HG02623 (cell line): ENCODE results near the gene CCDC28B.

Source experiments
- ATAC-seq: cut with Tn5 transposase; IDR thresholded peaks from one replicate; pipeline ENCODE4 v1.9.1; 2021; ENCODE audit warnings: moderate library complexity; ENCODE audit not compliant: unreplicated experiment

The CCDC28B gene

GRCh38 chr1:32192220-32192948, 8.0 kb upstream of the CCDC28B start:
- ATAC-seq = no peak

DNA sequence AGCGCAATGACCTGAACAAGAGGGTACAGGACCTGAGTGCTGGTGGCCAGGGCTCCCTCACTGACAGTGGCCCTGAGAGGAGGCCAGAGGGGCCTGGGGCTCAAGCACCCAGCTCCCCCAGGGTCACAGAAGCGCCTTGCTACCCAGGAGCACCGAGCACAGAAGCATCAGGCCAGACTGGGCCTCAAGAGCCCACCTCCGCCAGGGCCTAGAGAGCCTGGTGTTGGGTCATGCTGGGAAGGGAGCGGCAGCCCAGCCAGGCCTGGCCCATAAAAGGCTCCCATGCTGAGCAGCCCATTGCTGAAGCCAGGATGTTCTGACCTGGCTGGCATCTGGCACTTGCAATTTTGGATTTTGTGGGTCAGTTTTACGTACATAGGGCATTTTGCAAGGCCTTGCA, 5.4 kb upstream of the CCDC28B start:
- ATAC-seq = no peak

GRCh38 chr1:32195531-32195930, 4.9 kb upstream of the CCDC28B start:
- ATAC-seq = no peak

DNA sequence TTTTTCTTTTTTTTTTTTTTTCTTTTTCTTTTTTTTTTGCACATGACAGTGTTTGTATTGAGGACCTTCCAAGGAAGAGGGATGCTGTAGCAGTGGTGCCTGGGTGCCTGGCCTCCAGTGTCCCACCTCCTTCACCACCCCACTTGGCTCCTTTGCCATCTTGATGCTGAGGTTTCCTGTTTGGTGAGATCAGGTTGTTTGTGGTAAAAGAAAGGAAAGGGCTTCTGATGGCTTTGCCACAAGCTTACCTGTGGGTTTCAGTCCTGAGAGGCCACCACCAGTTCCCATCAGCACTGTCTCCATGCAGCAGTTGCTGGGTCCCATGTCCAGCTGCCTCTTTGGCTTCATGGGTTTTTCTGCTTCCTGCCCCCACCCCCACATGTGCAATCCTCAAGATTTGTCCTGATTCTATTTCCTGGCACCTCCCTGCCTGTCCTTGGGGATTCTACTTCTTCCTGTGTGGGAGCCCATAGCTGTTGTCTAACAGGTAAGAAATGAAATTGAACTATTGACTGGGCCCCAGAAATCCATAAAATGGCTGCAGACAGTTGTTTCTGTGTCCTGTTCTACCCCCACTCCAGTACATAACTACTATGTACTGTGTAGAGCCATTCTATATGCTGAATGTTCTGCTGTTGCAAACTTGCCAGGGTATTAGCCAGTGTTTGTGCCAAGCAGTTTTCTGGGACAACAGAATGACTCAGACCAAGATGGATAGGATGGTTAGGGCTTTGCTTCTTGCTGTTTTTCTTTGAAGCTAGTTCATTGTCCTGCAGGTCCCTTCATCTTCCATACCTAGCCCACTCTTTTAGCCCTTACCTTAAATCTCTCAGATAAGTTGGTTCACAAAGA, 4.2 kb upstream of the CCDC28B start:
- no peak for ATAC-seq

DNA sequence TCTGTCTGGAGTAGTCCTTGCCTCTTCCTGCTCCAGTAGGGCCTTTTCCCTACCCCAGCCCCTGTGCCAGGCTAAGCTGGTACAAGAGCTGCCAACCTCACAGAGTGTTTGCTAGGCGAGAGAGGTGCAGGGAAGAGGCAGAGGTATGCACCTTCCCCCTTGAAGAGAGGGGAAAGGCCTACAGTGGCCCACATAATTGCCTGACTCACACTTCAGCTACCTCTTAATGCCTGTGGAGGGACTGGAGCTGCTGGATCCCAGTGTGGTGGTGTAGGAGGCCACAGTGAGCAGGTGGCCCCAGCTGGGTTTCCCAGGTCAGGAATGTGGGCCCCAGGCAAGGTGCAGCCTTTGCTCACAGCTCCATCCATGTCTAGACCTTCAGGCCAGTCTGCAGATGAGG, 3.3 kb upstream of the CCDC28B start:
- no peak for ATAC-seq

DNA sequence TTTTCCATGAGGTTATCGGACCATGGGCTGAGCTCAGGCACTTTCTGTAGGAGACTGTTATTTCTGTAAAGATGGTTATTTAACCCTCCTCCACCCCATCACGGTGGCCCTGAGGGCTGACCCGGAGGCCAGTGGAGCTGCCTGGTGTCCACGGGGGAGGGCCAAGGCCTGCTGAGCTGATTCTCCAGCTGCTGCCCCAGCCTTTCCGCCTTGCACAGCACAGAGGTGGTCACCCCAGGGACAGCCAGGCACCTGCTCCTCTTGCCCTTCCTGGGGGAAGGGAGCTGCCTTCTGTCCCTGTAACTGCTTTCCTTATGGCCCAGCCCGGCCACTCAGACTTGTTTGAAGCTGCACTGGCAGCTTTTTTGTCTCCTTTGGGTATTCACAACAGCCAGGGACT, 2.6 kb upstream of the CCDC28B start:
- no peak for ATAC-seq

DNA sequence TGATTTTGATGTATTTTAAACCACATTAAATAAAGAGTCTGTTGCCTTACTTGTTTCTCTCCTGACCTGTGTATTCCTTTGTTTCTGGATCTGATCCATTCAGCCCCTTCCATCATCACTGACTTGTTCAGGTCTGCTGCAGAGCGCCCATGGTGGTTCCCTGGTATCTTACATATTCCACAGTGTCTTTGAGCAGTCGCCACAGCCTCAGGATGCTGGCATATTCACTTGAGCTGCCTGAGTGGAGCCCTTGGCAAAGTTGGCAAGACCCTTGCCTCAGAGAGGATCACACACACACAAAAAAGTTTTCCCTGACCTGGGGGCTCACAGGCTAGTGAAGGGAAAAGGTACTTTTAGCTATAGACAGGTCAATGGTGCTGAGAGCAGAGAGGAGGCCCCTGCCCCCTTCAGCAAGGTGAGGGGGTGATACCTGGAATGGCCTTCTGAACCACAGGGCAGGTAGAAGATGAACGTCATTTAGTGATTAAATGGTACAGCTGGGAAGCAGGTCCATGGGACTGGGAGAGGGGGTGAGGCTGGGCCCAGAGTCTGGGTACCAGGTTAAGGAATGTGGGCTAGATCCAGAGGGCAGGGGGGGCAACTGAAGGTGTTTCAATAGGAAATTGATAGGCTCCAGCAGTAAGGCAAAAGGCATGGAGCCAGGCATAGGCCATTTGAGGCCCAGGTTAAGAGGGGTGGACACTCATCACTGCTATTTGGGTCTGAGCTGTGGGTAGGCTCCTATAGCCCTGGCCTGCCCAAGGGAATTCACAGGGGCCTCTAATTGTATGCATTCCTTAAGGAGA, 2.0 kb upstream of the CCDC28B start:
- ATAC-seq = no peak

- ATAC-seq = no peak
Measured at GRCh38 chr1:32199043-32199716, 1.2 kb upstream of the CCDC28B start.

DNA sequence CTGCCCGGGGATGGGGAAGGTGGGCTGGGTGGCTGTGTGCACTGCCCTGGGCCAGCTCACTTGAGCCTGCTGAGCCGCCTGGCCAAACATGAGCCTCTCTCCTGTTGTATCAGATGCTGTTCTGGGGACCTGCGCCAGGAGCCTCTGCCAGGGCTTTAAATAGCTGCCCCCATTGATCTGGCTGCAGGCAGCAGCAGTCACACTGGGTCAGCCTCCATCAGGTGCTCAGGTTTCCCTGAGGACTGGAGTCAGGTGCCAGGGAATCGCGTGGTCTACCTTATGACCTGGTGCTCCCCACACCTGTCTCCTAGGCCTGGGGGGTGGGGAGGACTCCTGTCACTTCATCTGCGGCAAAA, 700 bp upstream of the CCDC28B start:
- no peak for ATAC-seq

GRCh38 chr1:32201011-32201855, 838 bp downstream of the CCDC28B start:
- no peak for ATAC-seq

- ATAC-seq = no peak
Measured at GRCh38 chr1:32204943-32205361, 4.6 kb downstream of the CCDC28B start.

DNA sequence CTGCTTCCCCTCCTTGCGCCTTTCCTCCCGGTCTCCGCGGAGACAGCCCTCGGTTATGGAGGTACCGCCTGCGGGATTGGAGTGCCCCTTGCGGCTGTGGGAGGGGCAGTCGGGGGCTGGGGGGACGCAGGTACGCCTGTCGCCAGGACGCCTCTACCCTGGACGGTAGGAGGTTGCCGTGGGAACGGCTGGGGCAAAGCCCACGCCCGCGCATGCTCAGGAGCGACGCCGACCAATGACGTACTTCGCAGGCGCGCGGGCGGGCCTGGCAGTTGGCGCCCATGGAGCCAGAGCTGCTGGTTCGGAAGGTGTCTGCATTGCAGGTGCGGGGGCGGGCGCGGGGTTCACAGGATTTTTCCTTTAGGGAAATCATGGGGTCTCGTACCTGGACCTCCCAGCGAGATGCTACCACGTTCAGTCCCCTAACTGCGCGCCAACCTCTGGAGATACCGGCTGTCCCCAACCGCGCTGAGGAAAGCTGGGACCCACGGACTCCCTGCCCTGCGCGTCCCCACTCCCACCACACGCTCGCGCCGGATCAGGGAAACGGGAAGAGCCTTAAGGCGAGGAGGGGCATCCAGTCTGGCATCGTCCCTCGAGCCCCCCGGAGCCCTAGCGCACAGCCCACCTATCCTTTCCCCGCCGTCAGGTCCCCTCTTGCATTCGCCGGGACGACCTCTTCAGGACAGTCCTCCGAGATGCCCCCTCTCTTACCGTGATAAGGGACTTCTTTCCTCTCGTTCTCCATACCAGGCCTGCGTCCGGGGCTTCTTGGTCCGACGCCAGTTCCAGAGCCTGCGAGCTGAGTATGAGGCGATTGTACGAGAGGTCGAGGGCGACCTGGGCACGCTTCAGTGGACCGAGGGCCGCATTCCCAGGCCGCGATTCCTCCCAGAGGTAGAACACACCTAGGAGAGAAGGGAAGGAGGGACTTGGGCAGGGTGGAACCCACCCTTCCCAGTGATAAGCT, 5.3 kb downstream of the CCDC28B start, which contains the start of gene IQCC:
Gene IQCC (plus strand): TSS at position 271 of the 970 bp plus-strand sequence. CDS start 11 bp downstream, at position 282.
- ATAC-seq = peak; percentile 54

DNA sequence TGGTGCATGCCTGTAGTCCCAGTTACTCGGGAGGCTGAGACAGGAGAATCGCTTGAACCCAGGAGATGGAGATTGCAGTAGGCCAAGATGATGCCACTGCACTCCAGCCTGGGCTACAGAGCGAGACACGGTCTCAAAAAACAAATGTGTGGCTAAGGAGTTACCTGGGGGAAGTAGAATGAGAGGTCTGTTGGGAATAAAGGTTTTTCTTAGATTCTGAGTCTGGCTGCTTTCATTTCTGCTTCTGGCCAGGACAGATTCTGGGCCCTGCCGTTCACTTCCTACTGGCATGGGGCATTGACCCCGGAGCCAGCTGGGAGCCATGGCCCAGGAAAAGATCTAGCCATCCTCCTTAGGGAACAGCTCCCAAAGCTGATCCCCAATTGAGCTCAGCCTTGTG, 8.1 kb downstream of the CCDC28B start:
- ATAC-seq = no peak

- no peak for ATAC-seq
Measured at GRCh38 chr1:32208891-32209328, 8.5 kb downstream of the CCDC28B start, which contains the start of gene DCDC2B. Gene DCDC2B, plus strand, starts transcription at chr1:32209089. Its CDS starts 5 bp downstream, at chr1:32209094.

GRCh38 chr1:32215629-32216480, 15.5 kb downstream of the CCDC28B start:
- ATAC-seq = no peak

GRCh38 chr1:32216566-32216965, 16.2 kb downstream of the CCDC28B start:
- ATAC-seq = no peak

DNA sequence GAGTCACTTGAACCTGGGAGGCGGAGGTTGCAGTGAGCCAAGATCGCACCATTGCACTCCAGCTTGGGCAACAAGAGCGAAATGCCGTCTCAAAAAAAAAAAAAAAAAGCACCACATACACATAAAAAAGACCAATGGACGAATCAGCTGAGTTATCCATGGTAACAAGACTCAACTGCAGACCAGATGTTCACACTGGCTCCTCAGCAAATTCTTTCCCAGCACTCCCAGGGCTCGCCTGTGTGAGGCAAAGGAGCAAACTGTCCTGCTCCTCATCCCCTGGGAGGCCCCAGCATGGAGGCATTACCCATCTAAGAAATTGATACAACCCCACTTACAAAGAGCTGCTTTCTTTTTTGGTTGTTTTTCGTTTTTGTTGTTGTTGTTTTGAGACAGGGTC, 18.6 kb downstream of the CCDC28B start:
- ATAC-seq = no peak
